Caco-2 (cell line): ENCODE measurements around the gene TEC. TPM values are rescaled to one million over a fixed set of nuclear protein-coding genes. Genes with fewer than 3 reads are reported as not detected.

ENCODE experiments used
- BruUV-seq: library from RNA; stranded (reverse); fragments of 400-500 nt; replicated peaks from 2 replicates; lab custom pipeline; 2021; lab: Mats Ljungman, UMichigan
- CTCF ChIA-PET: fragments of 300-600 bp; sonication (Branson Sonifier 250); formaldehyde crosslinking; loops from one replicate; lab custom pipeline; 2022; ENCODE audit warnings: antibody characterized with exemption; lab: Charles Lee
- POLR2A ChIA-PET: fragments of 300-600 bp; sonication (Branson Sonifier 250); formaldehyde crosslinking; loops from one replicate; lab custom pipeline; 2022; ENCODE audit warnings: antibody characterized with exemption; lab: Charles Lee
- DNase-seq, 2 experiments: peaks; one replicate each; pipeline versions ENCODE4 v3.0.0 to v3.0.0-alpha.2; 2020 to 2022
- H3K27me3 ChIP-seq: replicated peaks from 2 replicates; pipeline ENCODE4 v1.6.0; 2011; ENCODE audit warnings: low read length; ENCODE audit not compliant: control insufficient read depth, insufficient read depth
- H3K36me3 ChIP-seq: 2 replicates; pipeline ENCODE4 v1.5.1; 2011; ENCODE audit warnings: low read length; ENCODE audit not compliant: control insufficient read depth, insufficient read depth
- H3K4me1 ChIP-seq: fragments of 250-450 bp; sonication (Bioruptor Pico); 2 replicates; pipeline ENCODE4 v1.5.1; 2020; ENCODE audit warnings: mild to moderate bottlenecking
- H3K4me3 ChIP-seq: 2 replicates; pipeline ENCODE4 v1.5.1; 2011; ENCODE audit warnings: low read depth, mild to moderate bottlenecking, control low read depth, low read length
- H3K9me3 ChIP-seq: fragments of 250-450 bp; sonication (Bioruptor Pico); 2 replicates; pipeline ENCODE4 v1.5.1; 2020; ENCODE audit warnings: mild to moderate bottlenecking, moderate library complexity
- H3K27ac Mint-ChIP-seq: one replicate; pipeline ENCODE4 v1.8.0; 2022; ENCODE audit warnings: mixed read lengths; ENCODE audit not compliant: unreplicated experiment
- H3K27me3 Mint-ChIP-seq: one replicate; pipeline ENCODE4 v1.8.0; 2022; ENCODE audit warnings: mixed read lengths; ENCODE audit not compliant: insufficient read depth, unreplicated experiment
- H3K36me3 Mint-ChIP-seq: one replicate; pipeline ENCODE4 v1.8.0; 2022; ENCODE audit warnings: mild to moderate bottlenecking, mixed read lengths; ENCODE audit not compliant: insufficient read depth, unreplicated experiment
- H3K4me1 Mint-ChIP-seq: one replicate; pipeline ENCODE4 v1.8.0; 2022; ENCODE audit warnings: low read depth, mixed read lengths; ENCODE audit not compliant: unreplicated experiment
- H3K4me3 Mint-ChIP-seq: one replicate; pipeline ENCODE4 v1.8.0; 2022; ENCODE audit warnings: mild to moderate bottlenecking, moderate library complexity, mixed read lengths; ENCODE audit not compliant: unreplicated experiment
- H3K9me3 Mint-ChIP-seq: one replicate; pipeline ENCODE4 v1.8.0; 2022; ENCODE audit warnings: mixed read lengths; ENCODE audit not compliant: unreplicated experiment
- CTCF ChIP-seq, 2 experiments: fragments of 200-600 bp in 1 of 2; IDR thresholded peaks; 1 replicate in 1 of 2; 2 replicates in 1 of 2; pipeline versions ENCODE4 v1.5.1 to v1.8.0; 2011 to 2022; ENCODE audit warnings: antibody characterized with exemption in 1 of 2, control low read depth in 1 of 2, inconsistent platforms in 1 of 2, low read depth in 1 of 2, low read length in 1 of 2, mild to moderate bottlenecking in 1 of 2, moderate library complexity in 1 of 2; ENCODE audit not compliant: insufficient read depth in 1 of 2, severe bottlenecking in 1 of 2, unreplicated experiment in 1 of 2
- intact Hi-C: fragments of 100-400 bp; cut with micrococcal nuclease; formaldehyde crosslinking; loops from one replicate; pipeline ENCODE4 v1.10.0; 2022; ENCODE audit not compliant: unreplicated experiment
- total RNA-seq: library from RNA; stranded (reverse); gene quantifications from 2 replicates; pipeline ENCODE4 v1.2.3, GENCODE V29; 2022

Gene TEC
- total RNA-seq, 1 experiment from 2014 or later, result 2.0 TPM

GRCh38 chr4:48247142-48247877, 22.3 kb downstream of the TEC start:
- no peaks in the 10 kb centered on the region for H3K27me3 ChIP-seq
- no peaks in the 10 kb centered on the region for H3K4me1 ChIP-seq
- no peak for DNase-seq
- ChIA-PET POLR2A (no interaction called here), CTCF (no interaction called here)
- intact Hi-C loops, result no loop called here
- Mint-ChIP-seq H3K27ac (no peak overlapping the region), H3K9me3 (peaks cover 8% of the 10 kb centered on the region), H3K27me3 (no peaks in the 10 kb centered on the region), H3K4me1 (no peaks in the 10 kb centered on the region), H3K4me3 (no peak overlapping the region), H3K36me3 (no peaks in the 10 kb centered on the region)
- H3K4me3 ChIP-seq, result no peak overlapping the region
- no peaks in the 10 kb centered on the region for H3K9me3 ChIP-seq
- no TSS peak for BruUV-seq
- TF ChIP-seq CTCF (IDR thresholded peaks at IDR 0.05; ENCODE audit: insufficient read depth in 1 of 2, low read depth in 1 of 2, low read length in 1 of 2, severe bottlenecking in 1 of 2, unreplicated experiment in 1 of 2), result no peak
- no peaks in the 10 kb centered on the region for H3K36me3 ChIP-seq

GRCh38 chr4:48244665-48245064, 25.0 kb downstream of the TEC start:
- H3K4me3 ChIP-seq, result no peak overlapping the region
- TF ChIP-seq CTCF (IDR thresholded peaks at IDR 0.05; ENCODE audit: insufficient read depth in 1 of 2, low read depth in 1 of 2, low read length in 1 of 2, severe bottlenecking in 1 of 2, unreplicated experiment in 1 of 2), result no peak
- ChIA-PET CTCF (no interaction called here), POLR2A (no interaction called here)
- BruUV-seq, result no TSS peak
- H3K9me3 ChIP-seq, result no peaks in the 10 kb centered on the region
- Mint-ChIP-seq H3K27ac (no peak overlapping the region), H3K4me1 (no peaks in the 10 kb centered on the region), H3K36me3 (no peaks in the 10 kb centered on the region), H3K27me3 (no peaks in the 10 kb centered on the region), H3K9me3 (no peaks in the 10 kb centered on the region), H3K4me3 (no peak overlapping the region)
- H3K4me1 ChIP-seq, result no peaks in the 10 kb centered on the region
- DNase-seq, result no peak
- no peaks in the 10 kb centered on the region for H3K27me3 ChIP-seq
- H3K36me3 ChIP-seq, result no peaks in the 10 kb centered on the region
- intact Hi-C loops, result no loop called here

DNA sequence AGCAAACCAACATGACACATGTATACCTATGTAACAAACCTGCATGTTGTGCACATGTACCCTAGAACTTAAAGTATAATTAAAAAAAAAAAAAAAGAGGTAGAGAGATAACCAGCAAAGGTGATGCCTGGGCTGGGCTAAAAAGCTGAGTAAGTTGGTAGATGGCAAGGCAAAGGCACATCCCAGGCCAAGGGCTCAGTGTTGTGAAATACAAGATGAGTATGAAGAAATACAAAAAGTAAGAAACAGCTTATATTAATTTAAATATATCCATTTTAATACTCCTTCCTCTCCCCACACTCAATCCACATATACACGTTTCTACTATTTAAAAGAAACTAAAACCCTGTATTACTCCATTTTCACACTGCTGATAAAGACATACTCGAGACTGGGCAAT, 25.8 kb downstream of the TEC start:
- intact Hi-C loops, result no loop called here
- Mint-ChIP-seq H3K9me3 (no peaks in the 10 kb centered on the region), H3K27ac (no peak overlapping the region), H3K4me1 (no peaks in the 10 kb centered on the region), H3K27me3 (no peaks in the 10 kb centered on the region), H3K36me3 (no peaks in the 10 kb centered on the region), H3K4me3 (no peak overlapping the region)
- no peak for DNase-seq
- POLR2A ChIA-PET, result no interaction called here
- TF ChIP-seq CTCF (IDR thresholded peaks at IDR 0.05; ENCODE audit: insufficient read depth in 1 of 2, low read depth in 1 of 2, low read length in 1 of 2, severe bottlenecking in 1 of 2, unreplicated experiment in 1 of 2), result no peak
- no peaks in the 10 kb centered on the region for H3K36me3 ChIP-seq
- H3K4me3 ChIP-seq, result no peak overlapping the region
- BruUV-seq, result no TSS peak
- H3K4me1 ChIP-seq, result no peaks in the 10 kb centered on the region
- H3K9me3 ChIP-seq, result no peaks in the 10 kb centered on the region
- CTCF ChIA-PET, result no interaction called here
- no peaks in the 10 kb centered on the region for H3K27me3 ChIP-seq
